Transverse colon (tissue), 4 donors: ENCODE measurements around the gene TMEM131L. TPM values are rescaled to one million over a fixed set of nuclear protein-coding genes. Genes with fewer than 3 reads are reported as not detected.
"Not testable (repeated sequence)": the region's sequence is repeated elsewhere in the genome, so short reads cannot be mapped to it uniquely, and the experiment has no call there.

ENCODE experiments used
- DNase-seq: peaks from one replicate; pipeline ENCODE4 v3.0.0-alpha.2; 2019
- H3K27ac ChIP-seq, 4 donors: fragments of 200-600 bp; sonication (generic); 2 replicates each; pipeline ENCODE4 v1.5.1; 2016 to 2018; ENCODE audit warnings: inconsistent platforms in 4 of 4
- H3K27me3 ChIP-seq: fragments of 200-600 bp; sonication (generic); 2 replicates; pipeline ENCODE4 v1.5.1; 2017; ENCODE audit warnings: inconsistent platforms
- H3K36me3 ChIP-seq, 4 donors: fragments of 200-600 bp; sonication (generic); 2 replicates each; pipeline ENCODE4 v1.5.1; 2017 to 2019; ENCODE audit warnings: inconsistent platforms in 4 of 4
- H3K4me1 ChIP-seq, 4 donors: fragments of 200-600 bp; sonication (generic); 2 replicates each; pipeline ENCODE4 v1.5.1; 2017 to 2020; ENCODE audit warnings: inconsistent platforms in 4 of 4
- H3K4me3 ChIP-seq, 4 donors: fragments of 200-600 bp; sonication (generic); 1 replicate in 1 of 4; 2 replicates in 3 of 4; pipeline versions ENCODE4 v1.5.1 to v1.6.1; 2017 to 2019; ENCODE audit warnings: inconsistent platforms in 4 of 4
- H3K9me3 ChIP-seq, 2 donors: fragments of 200-600 bp; sonication (generic); 2 replicates each; pipeline ENCODE4 v1.5.1; 2017 to 2019; ENCODE audit warnings: inconsistent platforms in 2 of 2
- CTCF ChIP-seq, 5 experiments: fragments of 200-600 bp in 3 of 5; fragments of 450-650 bp in 2 of 5; sonication (generic) in 3 of 5; IDR thresholded peaks; 1 replicate in 2 of 5; 2 replicates in 3 of 5; pipeline ENCODE4 v1.5.1; 2016 to 2017; ENCODE audit warnings: antibody characterized with exemption in 5 of 5, inconsistent platforms in 3 of 5, mild to moderate bottlenecking in 2 of 5, moderate library complexity in 1 of 5
- EP300 ChIP-seq: sonication (generic); formaldehyde crosslinking; IDR thresholded peaks from one replicate; pipeline ENCODE4 v1.6.1; 2017; ENCODE audit warnings: antibody characterized with exemption, low read depth
- POLR2A ChIP-seq: fragments of 450-650 bp; IDR thresholded peaks from one replicate; pipeline ENCODE4 v1.6.1; 2016; ENCODE audit warnings: antibody characterized with exemption, mild to moderate bottlenecking, moderate library complexity
- POLR2AphosphoS5 ChIP-seq, 3 donors: sonication (generic); formaldehyde crosslinking; IDR thresholded peaks; one replicate each; pipeline ENCODE4 v1.6.1; 2016; ENCODE audit warnings: antibody characterized with exemption in 3 of 3
- WGBS, 2 donors: methylation state at CpG; one replicate each; pipeline ENCODE4 v1.1.5; 2018; ENCODE audit warnings: low coverage in 1 of 2; 5-methylcytosine and 5-hydroxymethylcytosine counted together
- in situ Hi-C, 4 donors: fragments of 200-750 bp; cut with MboI; loops; one replicate each; pipeline versions ENCODE4 v1.15.0 to v1.15.1; 2017; ENCODE audit warnings: low sequenced_read_pairs in 3 of 4, low pct_ligation_motif_present in 1 of 4, low pct_unique_long_range_greater_than_20kb in 1 of 4
- intact Hi-C: fragments of 100-400 bp; cut with DNase I; formaldehyde crosslinking; loops from one replicate; pipeline ENCODE4 v1.15.1; 2023; ENCODE audit warnings: low total_unique reads
- total RNA-seq, 4 donors: library from RNA; depleted of rRNA; stranded (reverse); fragments of >200 nt; gene quantifications; one replicate each; pipeline ENCODE4 v1.1.0, GENCODE V29; 2016

TMEM131L gene
- total RNA-seq, 4 donors from 2014 or later: 5.2 to 14.8 (median 8.3) TPM

GRCh38 chr4:153602758-153603157 is 136.6 kb downstream of the TMEM131L start:
- Histone ChIP-seq H3K4me3 (no peak overlapping the region), H3K4me1 (no peaks in the 10 kb centered on the region), H3K36me3 (peaks cover 0 to 16% (median 0%) of the 10 kb centered on the region in 4 donors), H3K27ac (no peak overlapping the region), H3K27me3 (no peaks in the 10 kb centered on the region), H3K9me3 (no peaks in the 10 kb centered on the region)
- TF ChIP-seq CTCF (IDR thresholded peaks at IDR 0.05) (no peak), POLR2AphosphoS5 (IDR thresholded peaks at IDR 0.05) (no peak), POLR2A (no peak), EP300 (no peak)
- intact Hi-C loops: no loop called here
- WGBS, 2 donors: 95% methylated on average over 3 of the region's 3 CpGs; no CpG with 5 or more reads in 1 of the 2 donors
- no peak for DNase-seq
- in situ Hi-C loops: no loop called here

- H3K4me1 ChIP-seq: no peaks in the 10 kb centered on the region
- in situ Hi-C loops: no loop called here
- intact Hi-C loops: no loop called here
- no peaks in the 10 kb centered on the region for H3K9me3 ChIP-seq
- no peak for DNase-seq
- no peak for TF ChIP-seq POLR2A
- no peak for TF ChIP-seq EP300
- no peak for TF ChIP-seq CTCF (IDR thresholded peaks at IDR 0.05)
- no peak for TF ChIP-seq POLR2AphosphoS5 (IDR thresholded peaks at IDR 0.05)
- H3K27me3 ChIP-seq: no peaks in the 10 kb centered on the region
- 96 to 100% methylated on average over 2 of the region's 2 CpGs for WGBS, 2 donors
- H3K27ac ChIP-seq: no peak overlapping the region
- H3K4me3 ChIP-seq: no peak overlapping the region
- peaks cover 0 to 16% (median 0%) of the 10 kb centered on the region in 4 donors for H3K36me3 ChIP-seq
Observed at GRCh38 chr4:153603258-153603657, 137.1 kb downstream of the TMEM131L start.

- no peak overlapping the region for H3K4me3 ChIP-seq
- H3K4me1 ChIP-seq: no peaks in the 10 kb centered on the region
- in situ Hi-C loops (no loop called here), intact Hi-C loops (no loop called here)
- no peak for DNase-seq
- no peaks in the 10 kb centered on the region for H3K27me3 ChIP-seq
- H3K27ac ChIP-seq: no peak overlapping the region
- no peaks in the 10 kb centered on the region for H3K9me3 ChIP-seq
- WGBS, 2 donors: 65% methylated on average over 3 of the region's 3 CpGs; no CpG with 5 or more reads in 1 of the 2 donors
- peaks cover 0 to 11% (median 0%) of the 10 kb centered on the region in 4 donors for H3K36me3 ChIP-seq
- TF ChIP-seq POLR2AphosphoS5 (IDR thresholded peaks at IDR 0.05) (peak in 1 of 3 donors; percentile 14), EP300 (no peak), POLR2A (no peak), CTCF (IDR thresholded peaks at IDR 0.05) (no peak)
Observed at GRCh38 chr4:153603835-153604234, 137.7 kb downstream of the TMEM131L start.

DNA sequence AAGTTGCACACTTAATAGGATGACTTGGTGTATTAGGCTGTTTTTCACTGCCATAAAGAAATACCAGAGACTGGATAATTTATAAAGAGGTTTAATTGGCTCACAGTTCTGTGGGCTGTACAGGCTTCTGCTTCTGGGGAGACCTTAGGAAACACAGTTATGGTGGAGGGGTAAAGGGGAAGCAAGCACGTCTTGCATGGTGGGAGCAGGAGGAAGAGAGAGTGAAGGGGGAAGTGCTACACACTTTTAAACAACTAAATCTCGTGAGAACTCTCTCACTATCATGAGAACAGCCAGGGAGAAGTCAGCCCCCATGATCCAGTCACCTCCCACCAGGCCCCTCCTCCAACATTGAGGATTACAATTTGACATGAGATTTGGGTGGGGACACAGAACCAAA is 142.9 kb downstream of the TMEM131L start:
- 73 to 100% methylated on average over 2 of the region's 2 CpGs for WGBS, 2 donors
- H3K9me3 ChIP-seq, H3K27ac ChIP-seq, H3K4me3 ChIP-seq, DNase-seq, intact Hi-C loops, in situ Hi-C loops, H3K4me1 ChIP-seq, H3K36me3 ChIP-seq, H3K27me3 ChIP-seq: not testable (repeated sequence)
